ENCODE data around the gene MUCL1. TPM values are rescaled to one million over a fixed set of nuclear protein-coding genes. Genes with fewer than 3 reads are reported as not detected.
"Not testable (repeated sequence)": the region's sequence is repeated elsewhere in the genome, so short reads cannot be mapped to it uniquely, and the experiment has no call there.

MUCL1 gene
- total and polyA plus RNA-seq, 2 donors (not counting 3 experiments of a cell fraction or from before 2014, with no cell fraction given) = not detected

DNA sequence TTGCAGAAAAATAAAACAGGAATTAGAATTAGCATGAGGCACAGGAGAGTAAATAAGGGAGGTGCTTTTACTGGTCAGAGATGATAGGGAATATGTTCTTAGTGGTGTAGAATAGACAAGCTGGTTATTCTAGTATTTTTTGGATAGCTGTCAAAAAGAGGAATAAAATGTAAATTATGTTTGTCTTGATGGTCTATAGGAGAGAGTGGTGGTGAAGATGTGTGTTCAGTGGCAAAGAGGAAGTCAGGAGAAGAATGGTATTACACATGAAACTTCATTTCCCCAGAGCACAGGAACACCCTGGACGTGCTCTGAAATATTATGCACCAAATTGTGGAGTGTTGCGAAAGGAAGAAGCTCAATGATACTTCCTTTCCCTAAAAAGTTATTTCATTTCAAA is 27.8 kb downstream of the MUCL1 start:
- TF ChIP-seq, protein P1, sequence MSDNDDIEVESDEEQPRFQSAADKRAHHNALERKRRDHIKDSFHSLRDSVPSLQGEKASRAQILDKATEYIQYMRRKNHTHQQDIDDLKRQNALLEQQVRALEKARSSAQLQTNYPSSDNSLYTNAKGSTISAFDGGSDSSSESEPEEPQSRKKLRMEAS (IDR thresholded peaks at IDR 0.05; ENCODE audit: insufficient read depth, insufficient read length) = no peak
- TF ChIP-seq POLR2AphosphoS5 (IDR thresholded peaks at IDR 0.05; ENCODE audit: insufficient read depth, low read depth, low read length) = no peak
- no peak for TF ChIP-seq MYC (IDR thresholded peaks at IDR 0.05; ENCODE audit: low read depth, low read length)
- TF ChIP-seq EZH2 (IDR thresholded peaks at IDR 0.05; ENCODE audit: borderline replicate concordance, low read depth, low read length, severe bottlenecking) = no peak
- intact Hi-C loops (cut with micrococcal nuclease) = no loop called here

DNA sequence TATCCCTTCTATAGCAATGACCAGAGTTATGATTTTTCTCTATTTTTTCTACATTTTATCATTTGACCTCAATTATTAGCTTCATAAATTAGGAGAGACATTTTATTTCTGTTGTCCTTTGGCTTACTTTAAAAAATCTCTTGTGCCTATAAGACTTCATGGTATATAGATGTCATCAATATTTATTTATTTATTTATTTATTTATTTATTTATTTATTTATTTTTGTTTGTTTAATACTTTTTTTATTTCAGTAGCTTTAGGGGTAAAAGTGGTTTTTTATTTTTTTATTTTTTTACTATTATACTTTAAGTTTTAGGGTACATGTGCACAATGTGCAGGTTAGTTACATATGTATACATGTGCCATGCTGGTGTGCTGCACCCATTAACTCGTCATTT is 28.3 kb downstream of the MUCL1 start:
- intact Hi-C loops (cut with micrococcal nuclease) = not testable (repeated sequence)

More for the DNA sequence above, 27.8 kb downstream of the MUCL1 start:
- CTCF ChIA-PET = no interaction called here
- H3K9me3 ChIP-seq (replicated peaks; ENCODE audit: control insufficient read depth, insufficient read depth, low read length) = no peaks in the 10 kb centered on the region
- no peak overlapping the region for H3K4me2 ChIP-seq (ENCODE audit: insufficient read depth, low read length)
- dilution Hi-C loops (cut with MboI; ENCODE audit: extremely low pct_ligation_motif_present, low sequenced_read_pairs) = no loop called here
- no peak overlapping the region for H3K9ac ChIP-seq (replicated peaks; ENCODE audit: extremely low read depth, insufficient read depth, low read length)
- DNase-seq (ENCODE audit: low read depth, low spot score) (no peak), FAIRE-seq (no peak)
- no peaks in the 10 kb centered on the region for H3K4me1 ChIP-seq (ENCODE audit: control insufficient read depth, extremely low read depth, insufficient read depth, low read length)
- POLR2A ChIA-PET = no interaction called here
- H3K27ac ChIP-seq (ENCODE audit: insufficient read depth, low read depth, low read length) = no peak overlapping the region
- peaks cover 0 to 3% of the 10 kb centered on the region in 2 experiments for H3K27me3 ChIP-seq (ENCODE audit: control insufficient read depth in 2 of 2, insufficient read depth in 2 of 2, low read length in 2 of 2)
- H3K9me1 ChIP-seq (replicated peaks; ENCODE audit: control insufficient read depth, extremely low read depth, insufficient read depth, low read length) = no peaks in the 10 kb centered on the region
- H4K20me1 ChIP-seq (replicated peaks; ENCODE audit: control insufficient read depth, extremely low read depth, insufficient read depth, low read length) = no peaks in the 10 kb centered on the region
- H3K36me3 ChIP-seq (ENCODE audit: control insufficient read depth in 2 of 2, extremely low read depth in 1 of 2, insufficient read depth in 2 of 2, low read length in 2 of 2) = no peaks in the 10 kb centered on the region
- H2AFZ ChIP-seq (ENCODE audit: low read depth, low read length) = no peak overlapping the region
- H3K79me2 ChIP-seq (ENCODE audit: control insufficient read depth, insufficient read depth, low read length) = no peaks in the 10 kb centered on the region
- H3K4me3 ChIP-seq (replicated peaks in 1 of 3; ENCODE audit: insufficient read depth in 1 of 3, low read depth in 1 of 3, low read length in 3 of 3) = no peak overlapping the region
- BruUV-seq (replicated peaks) = no TSS peak

DNA sequence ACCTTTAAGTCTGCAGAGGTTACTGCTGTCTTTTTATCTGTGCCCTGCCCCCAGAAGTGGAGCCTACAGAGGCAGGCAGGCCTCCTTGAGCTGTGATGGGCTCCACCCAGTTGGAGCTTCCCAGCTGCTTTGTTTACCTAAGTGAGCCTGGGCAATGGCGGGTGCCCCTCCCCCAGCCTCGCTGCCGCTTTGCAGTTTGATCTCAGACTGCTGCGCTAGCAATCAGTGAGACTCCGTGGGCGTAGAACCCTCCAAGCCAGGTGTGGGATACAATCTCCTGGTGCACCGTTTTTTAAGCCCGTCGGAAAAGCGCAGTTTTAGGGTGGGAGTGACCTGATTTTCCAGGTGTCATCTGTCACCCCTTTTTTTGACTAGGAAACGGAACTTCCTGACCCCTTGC is 34.1 kb downstream of the MUCL1 start:
- intact Hi-C loops (cut with micrococcal nuclease) = not testable (repeated sequence)

More for the DNA sequence above, 28.3 kb downstream of the MUCL1 start:
- dilution Hi-C loops (cut with MboI; ENCODE audit: extremely low pct_ligation_motif_present, low sequenced_read_pairs); H3K9ac ChIP-seq (replicated peaks; ENCODE audit: extremely low read depth, insufficient read depth, low read length); H3K9me1 ChIP-seq (replicated peaks; ENCODE audit: control insufficient read depth, extremely low read depth, insufficient read depth, low read length); FAIRE-seq; H3K4me2 ChIP-seq (ENCODE audit: insufficient read depth, low read length); H3K36me3 ChIP-seq (ENCODE audit: control insufficient read depth in 2 of 2, extremely low read depth in 1 of 2, insufficient read depth in 2 of 2, low read length in 2 of 2); H3K4me3 ChIP-seq (replicated peaks in 1 of 3; ENCODE audit: insufficient read depth in 1 of 3, low read depth in 1 of 3, low read length in 3 of 3); H2AFZ ChIP-seq (ENCODE audit: low read depth, low read length); H3K27me3 ChIP-seq (ENCODE audit: control insufficient read depth in 2 of 2, insufficient read depth in 2 of 2, low read length in 2 of 2); H4K20me1 ChIP-seq (replicated peaks; ENCODE audit: control insufficient read depth, extremely low read depth, insufficient read depth, low read length); DNase-seq (ENCODE audit: low read depth, low spot score); H3K27ac ChIP-seq (ENCODE audit: insufficient read depth, low read depth, low read length); H3K79me2 ChIP-seq (ENCODE audit: control insufficient read depth, insufficient read depth, low read length); H3K9me3 ChIP-seq (replicated peaks; ENCODE audit: control insufficient read depth, insufficient read depth, low read length); BruUV-seq (replicated peaks); H3K4me1 ChIP-seq (ENCODE audit: control insufficient read depth, extremely low read depth, insufficient read depth, low read length); CTCF ChIA-PET; POLR2A ChIA-PET: not testable (repeated sequence)

More for the DNA sequence above, 34.1 kb downstream of the MUCL1 start:
- H3K9me3 ChIP-seq (replicated peaks; ENCODE audit: control insufficient read depth, insufficient read depth, low read length); H2AFZ ChIP-seq (ENCODE audit: low read depth, low read length); H3K9ac ChIP-seq (replicated peaks; ENCODE audit: extremely low read depth, insufficient read depth, low read length); H3K9me1 ChIP-seq (replicated peaks; ENCODE audit: control insufficient read depth, extremely low read depth, insufficient read depth, low read length); POLR2A ChIA-PET; BruUV-seq (replicated peaks); H3K4me1 ChIP-seq (ENCODE audit: control insufficient read depth, extremely low read depth, insufficient read depth, low read length); H3K79me2 ChIP-seq (ENCODE audit: control insufficient read depth, insufficient read depth, low read length); CTCF ChIA-PET; dilution Hi-C loops (cut with MboI; ENCODE audit: extremely low pct_ligation_motif_present, low sequenced_read_pairs); FAIRE-seq; H3K36me3 ChIP-seq (ENCODE audit: control insufficient read depth in 2 of 2, extremely low read depth in 1 of 2, insufficient read depth in 2 of 2, low read length in 2 of 2); H3K4me2 ChIP-seq (ENCODE audit: insufficient read depth, low read length); H4K20me1 ChIP-seq (replicated peaks; ENCODE audit: control insufficient read depth, extremely low read depth, insufficient read depth, low read length); H3K27me3 ChIP-seq (ENCODE audit: control insufficient read depth in 2 of 2, insufficient read depth in 2 of 2, low read length in 2 of 2); H3K4me3 ChIP-seq (replicated peaks in 1 of 3; ENCODE audit: insufficient read depth in 1 of 3, low read depth in 1 of 3, low read length in 3 of 3); DNase-seq (ENCODE audit: low read depth, low spot score); H3K27ac ChIP-seq (ENCODE audit: insufficient read depth, low read depth, low read length): not testable (repeated sequence)
